Measurements from ENCODE around the gene SLCO1A2.
"Not testable (repeated sequence)": the region's sequence is repeated elsewhere in the genome, so short reads cannot be mapped to it uniquely, and the experiment has no call there.

SLCO1A2 gene

GRCh38 chr12:21334771-21335325, at the start of gene SLCO1A2:
SLCO1A2 (minus strand) TSS chr12:21334917; CDS start chr12:21334647, 270 bp downstream.
- DNase-seq (ENCODE audit: low spot score), result no peak

GRCh38 chr12:21384261-21384660, 49.5 kb upstream of the SLCO1A2 start:
- DNase-seq (ENCODE audit: low spot score), result no peak

- not testable (repeated sequence) for DNase-seq (ENCODE audit: low spot score)
Measured at GRCh38 chr12:21381320-21381719, 46.6 kb upstream of the SLCO1A2 start.

- DNase-seq (ENCODE audit: low spot score), result no peak
Measured at GRCh38 chr12:21379218-21379617, 44.5 kb upstream of the SLCO1A2 start.

- DNase-seq (ENCODE audit: low spot score), result no peak
Measured at GRCh38 chr12:21372602-21373001, 37.9 kb upstream of the SLCO1A2 start, which contains the start of gene IAPP. IAPP (plus strand) TSS chr12:21372902; CDS start chr12:21373352, 450 bp downstream.

- no peak for DNase-seq (ENCODE audit: low spot score)
Measured at GRCh38 chr12:21370845-21371449, 36.2 kb upstream of the SLCO1A2 start.

- no peak for DNase-seq (ENCODE audit: low spot score)
Measured at GRCh38 chr12:21369141-21369980, 34.6 kb upstream of the SLCO1A2 start.

GRCh38 chr12:21360632-21361031, 25.9 kb upstream of the SLCO1A2 start:
- DNase-seq (ENCODE audit: low spot score), result not testable (repeated sequence)

- no peak for DNase-seq (ENCODE audit: low spot score)
Measured at GRCh38 chr12:21354641-21355040, 19.9 kb upstream of the SLCO1A2 start.

GRCh38 chr12:21353948-21354347, 19.2 kb upstream of the SLCO1A2 start:
- DNase-seq (ENCODE audit: low spot score), result no peak

GRCh38 chr12:21353487-21353886, 18.8 kb upstream of the SLCO1A2 start:
- DNase-seq (ENCODE audit: low spot score), result no peak

GRCh38 chr12:21350975-21351374, 16.3 kb upstream of the SLCO1A2 start:
- no peak for DNase-seq (ENCODE audit: low spot score)

GRCh38 chr12:21346542-21347205, 12.0 kb upstream of the SLCO1A2 start:
- DNase-seq (ENCODE audit: low spot score), result no peak

- no peak for DNase-seq (ENCODE audit: low spot score)
Measured at GRCh38 chr12:21343636-21344035, 8.9 kb upstream of the SLCO1A2 start.

GRCh38 chr12:21341769-21342168, 7.1 kb upstream of the SLCO1A2 start:
- no peak for DNase-seq (ENCODE audit: low spot score)

- no peak for DNase-seq (ENCODE audit: low spot score)
Measured at GRCh38 chr12:21340403-21340802, 5.7 kb upstream of the SLCO1A2 start.

GRCh38 chr12:21339921-21340320, 5.2 kb upstream of the SLCO1A2 start:
- no peak for DNase-seq (ENCODE audit: low spot score)

GRCh38 chr12:21337959-21338744, 3.4 kb upstream of the SLCO1A2 start:
- DNase-seq (ENCODE audit: low spot score), result no peak

- no peak for DNase-seq (ENCODE audit: low spot score)
Measured at GRCh38 chr12:21337453-21337852, 2.7 kb upstream of the SLCO1A2 start.

GRCh38 chr12:21336656-21337055, 1.9 kb upstream of the SLCO1A2 start:
- DNase-seq (ENCODE audit: low spot score), result no peak

- DNase-seq (ENCODE audit: low spot score), result no peak
Measured at GRCh38 chr12:21330682-21331253, 3.9 kb downstream of the SLCO1A2 start.
